Stimulated activated CD8-positive, alpha-beta memory T cell treated with anti-CD3 and anti-CD28 coated beads, Interleukin-7, amount 100 ng/mL, for 1 hour (primary cell): Measurements from ENCODE around the gene GHDC.
"Not testable (repeated sequence)": the region's sequence is repeated elsewhere in the genome, so short reads cannot be mapped to it uniquely, and the experiment has no call there.

Source experiments
- DNase-seq, 2 donors: peaks; one replicate each; pipeline ENCODE4 v3.0.0-alpha.2; 2020; ENCODE audit warnings: low read depth in 2 of 2

Gene GHDC

DNA sequence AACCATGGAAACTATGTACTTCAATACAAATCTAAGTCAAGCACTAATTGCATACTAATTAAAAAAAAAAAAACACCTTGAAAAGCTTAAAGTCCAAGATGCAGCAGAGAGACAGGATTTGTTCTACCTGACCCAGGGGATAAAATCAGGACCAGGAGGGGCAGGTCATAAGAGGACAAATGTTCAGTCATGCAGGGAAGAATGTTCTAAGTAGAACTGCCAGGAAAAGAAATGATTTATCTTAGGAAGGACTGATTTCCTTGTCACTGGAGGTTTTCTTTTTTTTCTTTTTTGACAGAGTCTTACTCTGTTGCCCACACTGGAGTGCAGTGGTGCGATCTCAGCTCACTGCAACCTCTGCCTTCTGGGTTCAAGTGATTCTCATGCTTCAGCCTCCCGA is 9.1 kb upstream of the GHDC start:
- DNase-seq: no peak

DNA sequence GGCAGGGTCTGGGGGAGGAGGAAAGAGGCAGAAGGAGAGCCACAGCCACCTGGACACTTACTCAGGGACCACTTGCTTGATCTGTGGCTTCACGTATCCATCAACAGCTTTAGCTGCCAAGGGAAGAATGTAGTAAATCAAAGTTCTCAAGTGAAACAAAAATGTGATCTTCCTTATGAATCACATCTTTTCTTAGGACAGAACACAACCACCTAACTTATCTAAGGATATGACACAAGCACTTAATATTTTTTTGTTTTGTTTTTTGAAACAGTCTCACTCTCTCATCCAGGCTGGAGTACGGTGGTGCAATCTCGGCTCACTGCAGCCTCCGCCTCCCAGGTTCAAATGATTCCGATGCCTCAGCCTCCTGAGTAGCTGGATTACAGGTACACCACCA is 8.4 kb upstream of the GHDC start:
- DNase-seq: no peak

DNA sequence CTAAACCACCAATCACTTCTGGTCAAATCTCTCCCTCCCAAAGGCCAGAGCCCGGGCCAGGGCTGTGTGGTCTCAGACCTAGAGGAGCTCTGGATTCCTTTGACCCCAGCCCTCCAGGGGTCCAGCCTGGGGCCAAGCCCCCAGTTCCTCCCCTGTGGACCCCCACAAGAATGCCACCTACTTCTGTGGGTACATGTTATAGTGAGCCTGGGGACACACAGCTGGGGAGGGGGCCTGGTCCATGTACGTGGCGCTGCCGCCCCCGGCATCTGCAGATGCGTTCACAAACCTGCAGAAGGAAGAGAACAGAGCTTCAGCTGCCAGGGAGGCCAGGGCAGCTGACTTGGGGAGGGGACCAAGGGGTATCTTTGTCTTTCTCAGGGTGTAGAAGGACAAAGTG is 7.9 kb upstream of the GHDC start:
- DNase-seq: no peak

DNA sequence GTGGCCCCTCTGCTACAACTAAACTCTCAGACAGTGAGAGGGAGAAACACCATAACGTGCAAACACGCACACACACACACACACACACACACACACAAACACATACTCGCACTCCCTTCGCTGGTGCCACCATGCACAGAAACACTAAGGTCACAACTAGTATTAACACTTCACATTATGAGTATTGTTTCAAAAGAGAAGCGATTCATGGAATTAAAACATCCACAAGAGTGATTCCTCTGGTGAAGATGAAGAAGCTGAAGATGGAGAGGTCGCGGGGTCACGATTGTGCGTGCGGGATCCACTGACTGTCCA is 7.1 kb upstream of the GHDC start:
- no peak for DNase-seq

DNA sequence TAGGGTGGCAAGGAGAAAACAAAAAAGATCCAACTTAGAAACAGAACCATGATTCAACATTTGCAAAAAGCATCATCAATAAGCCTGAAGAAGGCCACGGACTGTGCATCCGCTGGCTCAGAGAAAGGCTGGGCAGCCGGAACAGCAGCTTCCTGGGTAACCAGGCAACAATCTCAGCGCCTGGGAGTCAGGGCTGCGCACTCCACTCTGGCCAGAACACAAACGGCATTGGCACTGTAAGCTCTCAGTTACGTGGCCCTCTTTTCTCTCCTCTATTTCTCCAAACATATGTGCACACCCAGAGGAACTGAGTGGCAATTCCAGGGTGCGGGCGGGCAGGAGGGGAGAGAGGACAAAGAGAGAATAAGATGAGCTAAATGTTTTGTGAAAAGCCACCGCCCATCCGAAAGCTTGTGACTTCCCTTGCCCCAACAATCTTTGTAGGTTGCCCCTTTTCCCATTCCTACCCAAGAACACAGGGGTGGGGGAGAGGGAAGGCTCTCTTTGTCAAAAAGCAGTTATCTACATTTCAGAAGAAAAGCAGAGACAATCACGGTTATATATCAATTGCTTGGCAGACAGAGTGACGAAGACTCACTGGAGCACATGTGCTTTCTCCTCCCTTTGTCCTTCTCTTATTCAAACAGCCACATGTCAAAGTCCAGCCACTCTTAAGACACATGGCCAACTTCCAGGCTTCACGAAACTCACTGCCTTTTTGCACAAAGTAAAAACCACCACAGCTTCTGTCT is 6.6 kb upstream of the GHDC start:
- DNase-seq: no peak

DNA sequence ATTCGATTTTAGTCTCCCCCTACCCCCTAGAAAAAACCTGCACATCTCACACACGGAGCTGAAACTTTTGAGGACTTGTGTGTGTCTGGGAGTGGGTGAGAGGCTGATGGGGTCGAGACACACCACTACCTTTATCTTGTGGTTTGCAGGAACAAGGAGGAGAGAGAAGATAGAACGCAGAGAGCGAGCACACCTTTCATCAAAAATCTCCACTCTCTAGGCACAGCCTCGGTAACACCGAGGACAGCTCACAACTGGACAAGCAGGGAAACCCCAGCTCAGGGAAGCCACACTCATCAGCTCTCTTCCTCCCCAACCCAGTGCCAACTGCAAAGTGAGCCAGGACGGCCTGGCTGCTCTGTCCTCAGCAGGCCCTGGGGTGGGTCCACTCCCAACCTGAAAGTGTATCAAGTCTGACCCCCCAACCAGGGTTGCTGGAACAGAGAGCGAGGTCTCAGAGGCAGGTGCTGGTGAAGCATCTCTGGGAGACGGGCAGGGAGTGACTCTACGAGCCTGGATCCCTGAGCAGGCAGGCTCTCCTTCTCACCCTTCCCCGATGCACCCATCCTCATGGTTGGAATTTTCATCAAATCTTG is 5.2 kb upstream of the GHDC start:
- no peak for DNase-seq

DNA sequence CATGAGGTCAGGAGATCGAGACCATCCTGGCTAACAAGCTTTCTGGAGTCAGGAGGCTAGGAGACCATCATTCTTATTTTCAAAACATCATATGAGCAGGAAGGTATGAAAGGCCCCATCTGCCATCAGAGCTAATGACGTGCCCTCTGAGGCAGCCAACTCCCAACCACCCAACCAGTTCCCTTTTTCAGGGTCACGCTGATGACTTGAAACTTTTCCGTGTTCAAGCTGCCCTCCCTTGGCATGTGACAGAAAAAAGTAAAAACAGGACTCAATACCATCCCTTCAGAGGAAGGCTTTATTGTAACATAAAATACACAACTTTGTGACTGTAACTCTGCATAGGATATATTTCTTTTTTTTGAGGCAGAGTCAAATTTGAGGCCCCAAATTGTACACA is 4.6 kb upstream of the GHDC start:
- DNase-seq: no peak

DNA sequence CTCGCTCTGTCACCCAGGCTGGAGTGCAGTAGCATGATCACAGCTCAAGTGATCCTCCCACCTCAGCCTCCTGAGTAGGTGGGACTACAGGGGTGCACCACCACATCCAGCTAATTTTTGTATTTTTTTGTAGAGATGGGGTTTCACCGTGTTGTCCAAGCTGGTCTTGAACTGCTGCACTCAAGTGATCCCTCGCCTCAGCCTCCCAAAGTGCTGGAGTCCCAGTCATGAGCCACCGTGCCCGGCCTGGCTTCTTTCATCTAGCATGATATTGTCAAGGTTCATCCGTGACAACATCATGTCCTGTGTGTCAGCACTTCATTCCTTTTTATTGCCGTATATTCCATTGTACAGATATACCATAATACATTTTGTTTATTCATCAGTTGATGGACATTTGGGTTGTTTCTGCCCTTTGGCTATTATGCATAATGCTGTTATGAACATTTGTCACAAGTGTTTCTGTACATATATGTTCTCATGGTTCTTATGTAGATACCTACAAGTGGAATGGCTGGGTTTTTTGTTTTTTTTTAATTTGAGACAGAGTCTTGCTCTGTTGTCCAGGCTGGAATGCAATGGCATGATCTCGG is 3.4 kb upstream of the GHDC start:
- DNase-seq: no peak

DNA sequence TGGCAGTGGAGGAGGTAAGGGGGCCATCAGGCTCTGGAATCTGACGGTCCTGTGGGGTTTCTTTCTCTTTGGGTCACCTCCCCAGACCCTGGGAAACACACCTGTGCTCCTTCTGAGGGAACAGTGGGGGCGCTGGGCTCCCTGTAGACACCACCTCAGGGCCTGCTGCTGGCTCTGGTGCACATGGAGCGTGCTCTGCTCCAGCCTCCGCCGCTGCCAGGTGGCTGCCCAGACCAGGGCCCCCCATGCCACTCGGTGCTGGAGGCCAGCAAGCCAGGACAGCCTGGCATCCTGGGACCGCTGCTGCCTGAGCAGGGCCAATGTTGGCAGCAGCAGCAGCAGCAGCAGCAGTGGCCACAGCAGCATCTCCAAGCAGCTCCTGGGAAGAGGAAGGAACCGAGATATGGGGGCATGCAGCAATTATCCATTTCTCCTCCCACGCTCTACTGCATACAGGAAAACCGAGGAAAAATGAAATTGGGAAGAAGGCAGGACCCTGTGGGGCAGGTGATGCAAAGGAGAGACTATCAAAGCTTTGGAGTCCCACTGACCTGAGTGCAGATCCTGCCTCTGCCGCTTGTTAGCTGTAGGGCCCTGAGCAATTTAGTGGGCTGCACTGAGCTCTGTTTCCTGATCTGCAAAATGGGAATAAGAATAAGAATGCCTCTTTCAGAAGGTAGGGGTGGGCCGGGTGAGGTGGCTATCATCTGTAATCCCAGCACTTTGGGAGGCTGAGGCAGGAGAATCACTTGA is 902 bp downstream of the GHDC start:
- no peak for DNase-seq

DNA sequence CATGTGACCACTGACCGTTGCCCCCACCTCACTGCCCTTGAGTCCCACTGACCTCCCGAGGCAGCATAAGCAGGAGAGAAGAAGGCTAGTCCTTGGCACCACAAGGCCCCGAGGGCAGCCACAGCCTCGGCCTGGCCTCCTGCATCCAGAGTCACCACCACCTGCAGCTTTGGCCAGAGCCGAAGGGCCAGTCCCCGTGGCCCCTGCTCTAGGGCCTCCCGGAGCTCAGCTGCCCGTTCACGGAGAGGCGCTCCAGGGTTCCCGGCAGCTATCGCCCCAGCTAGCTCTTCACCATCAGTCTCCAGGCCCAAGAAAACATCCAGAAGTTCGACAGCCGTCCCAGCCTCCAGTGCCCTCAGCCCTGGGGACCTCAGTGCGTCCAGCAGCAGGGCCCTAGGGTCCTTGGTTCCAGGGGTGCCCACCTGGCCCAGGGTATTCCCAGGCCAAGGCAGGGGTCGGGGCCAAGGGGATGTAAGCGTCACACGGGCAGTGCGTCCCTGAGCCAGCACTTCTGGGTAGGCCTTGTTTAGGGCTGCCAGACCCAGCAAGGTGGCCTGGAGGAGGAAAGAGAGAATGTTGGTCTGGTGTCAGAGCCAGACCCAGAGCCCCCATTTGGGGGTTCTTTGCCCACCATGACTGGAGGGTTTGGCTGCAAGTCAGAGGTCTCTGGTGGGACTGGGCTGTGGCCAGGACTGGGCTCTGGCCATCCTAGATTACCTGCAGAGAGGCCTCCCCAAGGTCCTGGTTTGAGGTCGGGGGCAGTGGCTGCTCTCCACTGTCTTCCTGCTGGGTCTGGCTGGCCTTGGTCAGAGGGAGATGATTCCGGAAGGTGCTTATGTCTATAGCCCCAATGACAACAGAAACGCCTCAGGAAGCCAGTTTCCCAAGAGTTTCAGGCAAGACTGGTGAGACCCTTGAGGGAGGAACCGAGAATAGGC is 1.8 kb downstream of the GHDC start:
- DNase-seq: no peak

DNA sequence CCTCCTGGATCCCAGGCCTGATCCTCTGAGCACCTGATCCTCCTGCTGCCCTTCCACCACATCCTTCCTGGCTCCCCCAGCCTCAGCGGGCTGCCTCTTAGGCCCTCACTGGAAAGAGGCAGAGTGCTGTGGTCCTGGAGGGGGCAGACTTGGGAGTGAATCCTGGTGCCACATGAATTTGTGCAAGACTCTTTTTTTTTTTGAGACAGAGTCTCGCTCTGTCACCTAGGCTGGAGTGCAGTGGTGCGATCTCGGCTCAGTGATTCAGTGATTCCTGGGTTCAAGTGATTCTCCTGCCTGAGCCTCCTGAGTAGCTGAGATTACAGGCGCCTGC is 3.1 kb downstream of the GHDC start:
- DNase-seq: no peak

DNA sequence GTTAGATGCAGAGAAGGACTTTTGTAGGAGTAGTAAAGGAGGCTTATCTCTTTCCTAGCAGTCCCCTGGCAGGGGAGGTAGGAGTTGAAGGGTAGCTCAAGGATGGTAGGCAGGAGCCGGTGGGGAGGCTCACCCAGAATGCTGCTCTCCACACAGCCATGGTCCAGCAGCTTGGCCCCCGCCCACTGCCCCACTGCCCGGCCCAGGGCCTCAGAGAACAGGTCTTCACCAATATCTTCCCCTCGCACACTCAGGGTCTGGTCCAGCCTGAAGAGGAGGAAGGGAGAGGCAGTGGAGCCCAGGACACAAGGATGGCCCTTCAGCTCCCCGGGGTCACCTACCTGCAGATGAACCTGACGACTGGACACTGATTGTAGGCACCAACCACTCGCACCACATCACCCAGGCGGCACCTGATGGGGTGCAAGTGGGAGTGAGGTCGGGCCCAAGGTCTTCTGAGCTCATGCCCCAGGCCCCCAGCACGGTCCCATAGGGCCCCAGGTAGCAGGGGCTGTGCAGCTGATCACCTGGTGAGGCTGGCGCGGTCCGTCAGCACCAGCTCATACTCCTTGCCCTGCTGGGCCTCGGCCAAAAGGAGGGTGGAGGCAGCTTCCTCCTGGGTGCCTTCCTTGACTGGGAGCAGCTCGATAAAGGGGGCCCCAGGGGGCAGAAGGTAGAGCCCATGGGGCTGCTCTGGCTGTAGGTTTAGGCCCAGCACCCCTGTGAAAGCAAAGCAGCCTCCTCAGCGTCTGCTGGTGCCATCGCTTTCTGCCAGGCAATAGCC is 3.6 kb downstream of the GHDC start:
- no peak for DNase-seq

DNA sequence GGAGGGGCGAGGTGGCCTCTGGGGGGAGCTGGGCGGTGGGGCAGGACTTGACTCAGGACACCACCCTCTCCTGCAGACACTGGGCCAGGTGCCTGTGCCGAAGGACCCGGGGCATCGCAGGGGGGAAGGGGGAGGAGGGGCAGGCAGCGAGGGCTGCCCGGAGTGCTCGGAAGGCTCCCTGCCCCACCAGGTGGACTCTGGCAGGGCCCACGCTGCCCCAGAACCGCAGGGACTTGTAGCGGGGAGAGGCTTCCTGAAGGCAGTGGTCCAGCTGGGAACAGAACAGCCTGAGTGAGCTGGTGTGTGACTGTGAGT is 4.7 kb downstream of the GHDC start:
- no peak for DNase-seq

DNA sequence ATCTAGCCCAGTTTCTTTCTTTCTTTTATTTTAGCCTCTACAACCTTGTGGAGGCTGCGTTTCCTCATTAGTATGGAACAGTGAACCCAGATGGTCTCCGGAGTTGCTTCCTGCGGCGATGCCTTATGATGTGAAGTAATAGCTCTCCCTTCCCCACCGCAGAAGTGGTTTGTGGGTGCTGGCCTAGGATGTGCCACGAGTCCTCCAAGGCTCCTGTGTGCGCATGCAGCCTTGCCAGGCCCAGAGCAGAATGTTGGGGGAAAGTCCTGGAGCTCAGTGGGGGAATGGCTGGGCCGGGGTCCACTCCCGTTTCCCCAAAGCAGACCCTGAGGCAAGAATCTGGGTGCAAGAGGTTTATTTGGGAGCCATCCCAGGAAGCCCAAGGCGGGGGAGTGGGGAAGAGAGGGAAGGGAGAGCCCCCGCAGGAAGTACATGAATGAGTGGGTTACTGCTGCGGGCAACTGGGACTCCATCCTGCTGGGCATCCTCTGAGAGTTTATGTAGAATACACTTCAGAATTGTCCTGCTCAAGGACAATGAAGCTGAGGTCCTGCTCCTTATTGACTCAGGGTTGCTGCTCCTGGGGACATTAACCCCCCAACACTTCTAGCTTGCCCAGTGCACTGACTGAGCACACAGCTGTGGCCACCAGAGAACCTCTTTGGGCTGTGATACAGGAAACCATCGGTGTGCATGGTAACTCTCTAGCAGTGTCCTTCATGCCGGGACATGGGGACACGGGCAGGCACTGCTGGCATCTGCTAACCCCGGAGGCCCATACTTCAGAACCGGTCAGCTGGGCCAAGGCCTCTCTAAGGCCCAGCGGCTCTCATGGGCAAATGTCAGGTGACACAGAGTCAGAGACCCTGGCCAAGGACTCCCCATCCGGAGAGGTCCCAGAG is 5.3 kb downstream of the GHDC start:
- DNase-seq: no peak

DNA sequence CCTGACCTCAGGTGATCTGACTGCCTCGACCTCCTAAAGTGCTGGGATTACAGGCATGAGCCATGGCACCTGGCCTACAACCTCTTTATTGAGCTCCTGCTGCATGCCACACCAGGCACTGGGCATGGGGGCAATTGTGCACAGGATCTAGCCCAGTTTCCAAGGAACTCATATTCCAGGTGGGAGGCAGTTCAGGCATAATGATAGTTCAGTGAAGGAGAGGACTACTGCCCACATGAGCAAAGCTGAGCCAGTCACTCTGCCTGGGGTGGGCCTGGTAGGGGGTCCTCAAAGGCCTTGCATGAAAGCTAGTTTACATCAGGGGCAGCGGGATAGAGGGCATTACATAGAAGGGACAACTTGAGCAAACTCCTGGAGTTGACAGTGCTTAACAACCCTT is 6.5 kb downstream of the GHDC start:
- DNase-seq: no peak

DNA sequence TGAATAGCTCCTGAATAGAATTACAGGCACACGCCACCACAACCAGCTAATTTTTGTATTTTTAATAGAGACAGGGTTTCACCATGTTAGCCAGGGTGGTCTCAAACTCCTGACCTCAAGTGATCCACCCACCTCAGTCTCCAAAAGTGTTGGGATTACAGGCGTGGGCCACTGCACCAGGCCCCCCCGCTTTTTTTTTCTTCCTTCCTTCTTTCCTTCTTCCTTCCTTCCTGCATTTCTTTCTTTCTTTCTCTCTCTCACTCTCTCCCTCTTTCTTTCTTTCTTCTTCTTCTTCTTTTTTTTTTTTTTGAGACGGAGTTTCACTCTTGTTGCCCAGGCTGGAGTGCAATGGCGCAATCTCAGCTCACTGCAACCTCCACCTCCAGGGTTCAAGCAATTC is 8.1 kb downstream of the GHDC start:
- DNase-seq: not testable (repeated sequence)

DNA sequence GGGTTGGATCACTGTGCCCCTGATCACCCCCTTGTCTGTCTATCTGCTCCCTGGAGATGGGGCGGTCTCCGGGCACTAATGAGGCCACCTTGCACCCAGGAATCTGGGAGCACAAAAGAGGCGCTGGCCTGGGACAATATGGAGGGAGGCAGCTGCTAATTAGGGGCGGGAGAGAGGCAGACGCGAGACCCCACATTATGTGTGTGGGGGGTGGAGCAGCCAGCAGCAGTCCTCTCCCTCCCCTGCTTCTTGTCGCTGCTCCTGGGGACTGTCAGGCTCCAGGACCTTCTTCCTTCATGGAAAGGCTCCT is 8.7 kb downstream of the GHDC start:
- no peak for DNase-seq

DNA sequence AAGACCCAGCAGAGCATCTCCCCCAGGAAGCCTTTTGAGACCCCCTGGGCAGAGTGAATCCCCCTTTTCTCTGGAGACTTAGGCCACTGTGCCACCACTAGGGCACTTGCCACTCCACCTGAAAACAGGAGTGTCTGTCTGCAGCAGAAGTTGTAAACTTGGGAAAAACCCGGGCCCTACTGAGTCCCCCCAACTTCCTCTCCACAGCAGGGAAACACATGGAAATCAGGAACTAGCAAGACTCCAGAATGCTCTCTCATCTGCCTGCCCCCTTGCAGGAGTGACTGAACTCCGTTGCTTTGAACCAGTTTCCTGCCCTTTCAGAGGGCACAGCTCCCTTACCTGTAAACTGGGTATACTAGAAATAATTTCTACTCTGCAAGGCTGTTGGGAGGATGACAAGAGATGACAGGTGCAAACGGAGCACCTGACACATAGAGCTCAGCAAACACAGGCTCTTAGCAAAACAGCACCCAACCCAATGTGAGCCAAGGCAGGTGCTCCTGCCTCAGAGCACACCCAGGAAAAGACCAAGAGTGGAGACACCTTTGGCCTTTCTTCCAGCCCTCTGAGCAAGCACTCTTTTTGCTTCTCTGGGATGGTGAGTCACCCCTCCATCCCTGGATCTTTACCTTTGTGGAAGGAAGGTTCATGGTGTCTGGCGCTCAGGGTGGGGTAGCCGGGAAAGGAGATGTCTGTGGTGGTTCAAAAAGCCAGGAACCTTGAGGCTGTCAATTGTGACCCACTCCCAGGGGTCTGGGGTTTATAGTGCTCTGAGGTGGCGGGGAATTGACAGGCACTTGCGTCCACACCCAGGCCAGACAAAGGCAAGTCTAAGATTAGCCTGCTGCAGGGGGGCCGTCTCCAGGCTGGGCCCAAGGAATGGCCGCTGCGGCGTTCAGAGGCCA is 9.3 kb downstream of the GHDC start, which contains the start of gene HCRT:
TSS of gene HCRT (minus strand) at position 740 of the 908 bp plus-strand sequence. CDS start at position 653, 87 bp downstream.
- no peak for DNase-seq
